ENCODE data around the gene SLC29A3. TPM values are rescaled to one million over a fixed set of nuclear protein-coding genes. Genes with fewer than 3 reads are reported as not detected.

Gene SLC29A3
- total RNA-seq, 1 experiment from 2014 or later, result 9.2 TPM

GRCh38 chr10:71312220-71312619, 6.8 kb upstream of the SLC29A3 start:
- Histone ChIP-seq H3T11ph (ENCODE audit: low read length) (no peak overlapping the region), H4K5ac (ENCODE audit: insufficient read length, low read depth, low read length) (no peak overlapping the region), H2BK12ac (ENCODE audit: insufficient read length, low read depth, low read length) (no peak overlapping the region), H3K79me1 (ENCODE audit: insufficient read depth, low read depth, low read length, poor library complexity, severe bottlenecking) (no peaks in the 10 kb centered on the region), H2BK20ac (ENCODE audit: low read depth, low read length, poor library complexity, severe bottlenecking) (no peak overlapping the region), H3K18ac (ENCODE audit: insufficient read length, low read depth, low read length) (no peak overlapping the region), H3K9me3 (ENCODE audit: control insufficient read depth, low read depth, low read length) (no peaks in the 10 kb centered on the region), H4K20me1 (ENCODE audit: control insufficient read depth, insufficient read depth, insufficient read length) (no peaks in the 10 kb centered on the region), H3K9ac (ENCODE audit: extremely low read depth, insufficient read length, low read length) (no peak overlapping the region), H3K14ac (ENCODE audit: insufficient read depth, low read length) (no peak overlapping the region), H2AFZ (ENCODE audit: low read length) (no peak overlapping the region), H4K8ac (replicated peaks; ENCODE audit: insufficient read length, low read depth, low read length) (no peak overlapping the region), H4K91ac (ENCODE audit: insufficient read length, low read depth, low read length) (no peak overlapping the region), H2AK5ac (ENCODE audit: insufficient read length, low read length) (no peak overlapping the region), H3K27ac (ENCODE audit: insufficient read length, low read depth, low read length) (no peak overlapping the region), H3K56ac (ENCODE audit: insufficient read length, low read depth, low read length) (no peak overlapping the region), H3K4me1 (ENCODE audit: insufficient read depth, low read length) (no peaks in the 10 kb centered on the region), H2BK15ac (ENCODE audit: low read depth, low read length) (no peak overlapping the region), H2BK120ac (ENCODE audit: low read depth, low read length, poor library complexity, severe bottlenecking) (no peak overlapping the region), H2BK5ac (ENCODE audit: insufficient read length, low read length) (no peak overlapping the region), H3K27me3 (ENCODE audit: insufficient read depth, low read length) (no peaks in the 10 kb centered on the region; the same call in 1 of the 2 replicates), H3K79me2 (ENCODE audit: insufficient read depth, low read length) (no peaks in the 10 kb centered on the region), H3K4me2 (ENCODE audit: insufficient read depth, insufficient read length, low read length) (no peak overlapping the region), H3K23me2 (ENCODE audit: insufficient read length, low read depth, low read length, poor library complexity, severe bottlenecking) (peaks cover 3% of the 10 kb centered on the region), H3K4ac (ENCODE audit: low read depth, low read length) (no peak overlapping the region), H3K23ac (ENCODE audit: insufficient read length, low read depth, low read length) (no peak overlapping the region)
- Mint-ChIP-seq H3K4me1 (peaks cover 16 to 23% of the 10 kb centered on the region in 2 experiments), H3K27me3 (ENCODE audit: low read depth) (peaks cover 26% of the 10 kb centered on the region), H3K36me3 (ENCODE audit: insufficient read depth in 1 of 3, low read depth in 3 of 3) (no peaks in the 10 kb centered on the region), H3K9me3 (no peaks in the 10 kb centered on the region; a peak in 1 of 5 replicates), H3K27ac (no peak overlapping the region), H3K4me3 (no peak overlapping the region)
- WGBS (ENCODE audit: extremely low coverage, insufficient read length, low lambda C conversion rate), result no CpG with 5 or more reads among the region's 1 CpG
- TF ChIP-seq, protein P1, sequence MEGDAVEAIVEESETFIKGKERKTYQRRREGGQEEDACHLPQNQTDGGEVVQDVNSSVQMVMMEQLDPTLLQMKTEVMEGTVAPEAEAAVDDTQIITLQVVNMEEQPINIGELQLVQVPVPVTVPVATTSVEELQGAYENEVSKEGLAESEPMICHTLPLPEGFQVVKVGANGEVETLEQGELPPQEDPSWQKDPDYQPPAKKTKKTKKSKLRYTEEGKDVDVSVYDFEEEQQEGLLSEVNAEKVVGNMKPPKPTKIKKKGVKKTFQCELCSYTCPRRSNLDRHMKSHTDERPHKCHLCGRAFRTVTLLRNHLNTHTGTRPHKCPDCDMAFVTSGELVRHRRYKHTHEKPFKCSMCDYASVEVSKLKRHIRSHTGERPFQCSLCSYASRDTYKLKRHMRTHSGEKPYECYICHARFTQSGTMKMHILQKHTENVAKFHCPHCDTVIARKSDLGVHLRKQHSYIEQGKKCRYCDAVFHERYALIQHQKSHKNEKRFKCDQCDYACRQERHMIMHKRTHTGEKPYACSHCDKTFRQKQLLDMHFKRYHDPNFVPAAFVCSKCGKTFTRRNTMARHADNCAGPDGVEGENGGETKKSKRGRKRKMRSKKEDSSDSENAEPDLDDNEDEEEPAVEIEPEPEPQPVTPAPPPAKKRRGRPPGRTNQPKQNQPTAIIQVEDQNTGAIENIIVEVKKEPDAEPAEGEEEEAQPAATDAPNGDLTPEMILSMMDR (conservative IDR thresholded peaks at IDR 0.05), result no peak
- DNase-seq, result no peak

Measured in H9 (cell line).